ENCODE data around the gene WDFY4.

The WDFY4 gene

GRCh38 chr10:48818861-48819520 is 134.3 kb downstream of the WDFY4 start:
- no peak for DNase-seq

- DNase-seq: no peak
Measured at GRCh38 chr10:48819783-48820182, 135.1 kb downstream of the WDFY4 start.

DNA sequence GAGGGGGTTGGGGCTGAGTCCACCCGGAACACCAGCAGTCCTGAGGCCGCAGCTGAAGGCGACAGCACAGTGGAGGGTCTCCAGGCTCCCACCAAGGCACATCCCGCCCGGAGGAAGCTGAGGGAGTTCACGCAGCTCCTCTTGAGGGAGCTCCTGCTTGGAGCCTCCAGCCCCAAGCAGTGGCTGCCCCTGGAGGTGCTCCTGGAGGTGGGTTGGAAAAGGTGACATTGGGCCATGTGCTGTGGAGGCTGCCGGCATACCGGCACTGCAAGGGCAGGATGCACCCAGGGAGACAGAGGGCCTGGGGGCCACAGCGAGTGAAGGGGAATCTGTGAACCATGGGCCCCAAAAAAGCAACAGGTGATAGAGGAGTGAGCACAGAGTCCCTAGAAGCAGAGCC is 135.6 kb downstream of the WDFY4 start:
- no peak for DNase-seq

- DNase-seq: no peak
Measured at GRCh38 chr10:48820699-48821098, 136.0 kb downstream of the WDFY4 start.

DNA sequence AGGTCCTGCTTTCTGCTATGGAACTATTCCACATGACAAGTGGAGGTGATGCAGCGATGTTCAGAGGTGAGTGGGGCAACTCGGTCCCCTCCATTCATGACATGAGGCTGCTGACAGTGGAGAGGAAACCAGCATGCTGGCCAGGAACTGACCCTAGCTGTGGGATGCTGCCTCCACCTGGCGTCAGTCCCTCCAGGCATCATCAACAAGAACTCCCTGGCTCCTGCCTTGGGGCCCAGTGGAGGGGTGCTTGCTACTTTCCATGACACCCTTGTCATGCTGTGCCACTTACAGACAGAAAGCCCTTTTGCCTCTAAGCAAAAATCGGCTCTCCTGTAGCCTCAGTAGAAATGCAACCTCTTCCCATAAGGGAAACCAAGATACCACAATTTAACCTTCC is 136.4 kb downstream of the WDFY4 start:
- no peak for DNase-seq

DNA sequence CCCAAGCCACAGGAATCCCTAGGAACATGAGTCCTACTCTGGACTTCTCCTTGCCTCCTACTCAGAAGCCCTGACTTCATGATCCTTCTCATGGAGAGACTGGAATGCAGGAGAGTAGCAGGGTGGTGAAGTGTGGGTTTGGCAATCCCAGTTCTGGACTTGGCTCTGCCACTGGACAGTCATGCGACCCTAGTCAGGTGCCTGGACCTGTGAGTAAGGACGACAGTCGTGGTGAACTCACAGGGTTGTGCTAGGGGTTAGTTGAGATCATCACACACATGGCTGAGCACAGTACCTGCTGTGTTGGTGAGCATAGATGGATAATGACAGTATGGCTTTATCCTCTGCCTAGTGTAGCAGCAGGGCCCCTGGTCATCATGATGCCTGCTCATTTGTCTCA is 137.0 kb downstream of the WDFY4 start:
- no peak for DNase-seq

DNA sequence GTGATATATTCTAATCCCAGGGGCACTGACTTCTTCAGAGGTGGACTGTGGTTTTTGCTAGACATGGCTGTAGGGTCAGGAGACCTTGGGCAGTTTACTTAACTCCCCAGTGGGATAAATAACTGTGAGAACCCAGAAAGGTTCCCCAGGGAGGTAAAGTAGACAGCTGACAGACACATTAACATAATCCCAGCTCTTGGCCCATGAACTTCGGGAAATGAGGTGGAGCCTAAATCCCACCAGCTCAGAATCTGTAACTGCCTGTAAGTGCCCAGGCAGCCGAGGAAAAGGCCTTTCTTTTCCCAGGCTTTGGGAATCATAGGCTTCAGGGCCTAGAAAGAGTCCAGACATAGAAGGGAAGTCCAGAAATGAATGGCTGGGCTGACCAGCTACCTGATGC is 149.0 kb downstream of the WDFY4 start:
- no peak for DNase-seq

GRCh38 chr10:48834189-48834965 is 149.7 kb downstream of the WDFY4 start:
- no peak for DNase-seq

GRCh38 chr10:48835781-48836180 is 151.1 kb downstream of the WDFY4 start:
- no peak for DNase-seq

- DNase-seq: no peak
Measured at GRCh38 chr10:48836605-48837004, 151.9 kb downstream of the WDFY4 start.

GRCh38 chr10:48838834-48839233 is 154.2 kb downstream of the WDFY4 start:
- DNase-seq: no peak

DNA sequence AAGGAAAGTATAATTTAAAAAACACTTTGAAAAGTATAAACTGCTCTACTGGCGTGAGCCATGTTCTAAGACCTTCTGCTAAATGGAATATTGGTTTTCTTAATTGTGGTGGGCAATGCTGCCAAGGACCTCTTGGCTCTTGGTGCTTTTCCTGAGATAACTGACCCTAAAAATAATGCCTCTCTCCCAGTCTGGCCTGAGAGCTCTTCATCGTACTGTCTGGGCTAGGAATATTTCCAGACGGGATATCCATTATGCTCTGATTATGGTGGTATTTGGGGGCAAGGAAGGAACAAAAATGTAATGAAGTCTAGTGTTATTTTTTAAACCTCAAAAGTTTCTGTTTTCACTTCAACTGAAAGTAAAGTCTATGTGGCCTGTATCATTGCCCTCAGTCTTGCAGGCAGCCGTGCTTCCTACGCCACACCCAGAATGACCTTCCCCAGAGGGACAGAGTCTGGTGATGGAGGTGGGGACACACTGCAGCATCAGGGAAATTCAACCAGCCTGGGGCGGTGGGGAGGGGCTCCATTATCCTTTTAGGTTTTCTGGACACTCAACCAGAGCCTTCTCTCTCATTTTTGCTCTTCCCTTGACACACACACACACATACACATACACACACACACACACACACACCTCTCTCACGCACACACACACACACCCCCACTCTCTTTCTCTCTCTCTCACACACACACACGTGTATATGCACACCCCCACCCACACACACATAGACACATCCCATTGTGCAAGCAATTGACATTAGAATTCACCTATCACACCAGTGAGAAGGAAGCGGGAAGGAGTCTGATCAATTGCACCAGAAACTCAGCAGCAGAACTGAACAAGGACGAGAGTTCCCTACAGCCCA is 155.4 kb downstream of the WDFY4 start:
- no peak for DNase-seq

DNA sequence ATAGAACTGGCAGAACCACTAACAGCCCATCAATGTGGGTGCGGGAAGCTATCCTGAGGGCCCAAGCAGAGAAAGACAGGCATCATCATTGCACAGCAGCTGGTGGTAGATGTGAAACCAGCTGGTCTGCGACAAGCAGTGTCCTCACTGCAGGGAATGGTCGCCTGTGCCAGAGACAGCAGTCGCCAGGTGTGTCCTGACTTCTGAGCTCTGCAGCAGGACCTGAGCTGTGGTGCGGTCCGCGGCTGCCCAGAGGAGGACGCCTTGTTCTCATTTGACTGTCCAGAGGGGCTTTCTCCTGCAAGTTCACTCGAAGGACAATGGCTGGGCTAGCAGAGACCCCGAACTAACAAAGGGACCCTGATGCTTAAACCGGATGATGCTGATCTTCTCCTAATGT is 157.6 kb downstream of the WDFY4 start:
- DNase-seq: no peak

- no peak for DNase-seq
Measured at GRCh38 chr10:48843198-48843597, 158.5 kb downstream of the WDFY4 start.

- DNase-seq: no peak
Measured at GRCh38 chr10:48844616-48845015, 159.9 kb downstream of the WDFY4 start.

DNA sequence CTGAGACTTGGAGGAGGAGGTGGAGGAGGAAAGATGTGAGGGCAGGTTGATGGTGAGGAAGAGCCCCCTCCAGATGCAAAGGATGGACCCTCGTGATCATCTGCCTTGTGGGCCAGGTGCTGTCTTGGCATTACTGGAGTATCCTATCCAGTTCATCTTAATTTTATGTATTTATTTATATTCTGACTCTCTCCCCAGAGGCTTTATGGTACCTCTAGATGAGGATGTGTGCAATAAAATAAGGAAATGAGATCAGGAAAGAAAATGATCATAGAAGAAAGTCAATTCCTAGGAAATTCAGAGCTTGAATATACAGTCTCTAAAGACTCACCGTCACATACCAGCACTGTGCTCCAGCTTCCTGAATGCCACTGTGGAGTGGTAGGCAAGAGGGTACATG is 160.8 kb downstream of the WDFY4 start:
- DNase-seq: no peak

GRCh38 chr10:48847691-48848090 is 163.0 kb downstream of the WDFY4 start:
- no peak for DNase-seq

DNA sequence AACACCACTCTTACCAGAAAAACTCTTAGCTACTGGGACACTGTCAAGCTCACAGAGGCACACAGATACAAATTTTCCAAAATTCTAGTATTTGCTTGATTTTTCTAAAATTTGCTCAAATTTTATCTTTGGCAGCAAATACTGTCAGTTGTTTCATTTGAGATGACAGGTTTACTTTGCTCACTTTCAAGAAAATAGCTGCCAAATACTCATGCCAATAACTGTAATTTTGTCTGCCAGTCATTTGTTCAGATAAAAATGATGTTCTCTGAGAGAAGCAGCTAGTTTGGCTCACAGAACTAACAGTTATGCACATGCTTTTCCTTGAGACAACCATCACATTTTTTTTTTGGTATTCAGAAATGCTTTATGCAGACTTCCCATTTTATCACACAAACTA is 172.2 kb downstream of the WDFY4 start:
- no peak for DNase-seq

GRCh38 chr10:48872234-48872633 is 187.6 kb downstream of the WDFY4 start:
- no peak for DNase-seq

- no peak for DNase-seq
Measured at GRCh38 chr10:48878091-48878490, 193.4 kb downstream of the WDFY4 start.

DNA sequence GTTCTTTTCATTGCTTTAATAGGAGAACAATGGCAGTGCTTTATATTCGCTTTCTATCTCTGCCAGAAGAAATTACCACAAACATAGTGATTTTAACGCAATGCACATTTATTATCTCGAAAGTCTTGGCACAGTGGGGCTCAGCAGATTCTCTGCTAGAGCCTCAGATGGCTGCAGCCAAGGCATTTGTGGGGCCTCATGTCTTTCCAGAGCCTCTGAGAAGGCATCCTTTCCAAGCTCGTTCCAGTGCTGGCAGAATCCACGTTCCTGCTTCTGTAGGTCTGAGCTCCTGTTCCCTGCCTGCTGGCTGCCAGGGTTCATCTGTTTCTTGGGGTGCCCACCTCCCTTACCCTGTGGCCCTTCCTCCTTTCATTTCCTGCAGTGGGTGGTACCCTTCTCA is 194.8 kb downstream of the WDFY4 start:
- DNase-seq: no peak

GRCh38 chr10:48880016-48880705 is 195.5 kb downstream of the WDFY4 start:
- no peak for DNase-seq

DNA sequence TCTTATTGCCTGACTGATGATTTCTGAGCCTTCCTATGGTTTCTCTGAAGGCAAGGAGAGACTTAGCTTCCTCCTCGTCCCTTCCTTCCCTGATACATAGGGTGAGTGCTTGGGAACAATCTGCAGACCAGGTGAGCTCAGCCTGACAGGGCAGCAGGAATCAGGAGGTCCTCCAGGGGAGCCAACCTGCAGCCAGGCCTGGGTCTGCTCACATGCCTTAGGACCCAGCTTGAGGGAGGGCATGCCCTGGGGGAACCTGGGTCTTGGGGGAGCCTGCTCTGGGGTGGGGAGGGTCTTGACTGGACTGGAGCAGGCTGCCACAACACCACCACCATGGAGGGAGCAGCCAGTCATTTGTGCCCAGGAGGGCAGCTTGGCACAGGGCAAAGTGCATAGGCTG is 197.3 kb downstream of the WDFY4 start:
- no peak for DNase-seq
